Left lung (tissue), 10 donors: ENCODE measurements around the gene SALL4. TPM values are rescaled to one million over a fixed set of nuclear protein-coding genes. Genes with fewer than 3 reads are reported as not detected.

ENCODE experiments used
- ATAC-seq: fragments of 200-7000 bp; cut with Tn5 transposase; one replicate; pipeline ENCODE4 v1.9.1; 2020; ENCODE audit warnings: moderate library complexity
- DNase-seq, 4 donors: peaks; one replicate each; pipeline ENCODE4 v3.0.0-alpha.2; 2013 to 2020
- H3K27ac ChIP-seq, 2 donors: fragments of 200-600 bp; sonication (generic) in 1 of 2; one replicate each; pipeline versions ENCODE4 v1.5.0 to v1.8.0; 2020 to 2021
- H3K27me3 ChIP-seq, 2 donors: fragments of 200-600 bp; sonication (generic) in 1 of 2; one replicate each; pipeline versions ENCODE4 v1.5.0 to v1.8.0; 2020 to 2021
- H3K36me3 ChIP-seq, 2 donors: fragments of 200-600 bp; sonication (generic) in 1 of 2; one replicate each; pipeline versions ENCODE4 v1.5.0 to v1.8.0; 2020 to 2021
- H3K4me1 ChIP-seq, 2 donors: fragments of 200-600 bp; one replicate each; pipeline ENCODE4 v1.8.0; 2021
- H3K4me3 ChIP-seq, 2 donors: fragments of 200-600 bp; sonication (generic) in 1 of 2; one replicate each; pipeline versions ENCODE4 v1.5.0 to v1.8.0; 2020 to 2021; ENCODE audit warnings: mild to moderate bottlenecking in 1 of 2
- H3K9me3 ChIP-seq, 2 donors: fragments of 200-600 bp; sonication (generic) in 1 of 2; one replicate each; pipeline versions ENCODE4 v1.5.0 to v1.8.0; 2020 to 2021
- CTCF ChIP-seq, 2 donors: fragments of 200-600 bp; sonication (generic) in 1 of 2; IDR thresholded peaks; one replicate each; pipeline versions ENCODE4 v1.5.0 to v1.8.0; 2021; ENCODE audit warnings: antibody characterized with exemption in 2 of 2
- intact Hi-C, 2 donors: fragments of 100-400 bp; cut with DNase I; formaldehyde crosslinking; loops; one replicate each; pipeline versions ENCODE4 v1.11.2 to v1.14.2; 2022
- polyA plus RNA-seq, 6 donors: library from polyadenylated mRNA; unstranded; fragments of 120-200 nt; gene quantifications; one replicate each; pipeline ENCODE4 v1.2.1, GENCODE V29; 2013; ENCODE audit not compliant: insufficient read length in 6 of 6
- total RNA-seq, 2 donors: library from RNA; stranded (reverse); fragmentation: NEBNext Ultra II Directional; extraction: Animal tissue kit (Norgen Biotek cat#: 25700); gene quantifications; one replicate each; pipeline ENCODE4 v1.2.1, GENCODE V29; 2021
- donor health status: DM: no; HTN: yes; CAD: no.
- donor health status: DM: no; HTN: no; CAD: no.

SALL4 gene
- total and polyA plus RNA-seq, 8 donors: 0.24 to 24.6 (median 20.0) TPM

- ATAC-seq: peak; percentile 26
- Histone ChIP-seq H3K4me3 (no peak overlapping the region), H3K4me1 (no peaks in the 10 kb centered on the region)
Observed at GRCh38 chr20:51735728-51736600, 66.4 kb downstream of the SALL4 start.

GRCh38 chr20:51734876-51735720 lies 67.2 kb downstream of the SALL4 start:
- Histone ChIP-seq H3K4me1 (no peaks in the 10 kb centered on the region), H3K9me3 (no peaks in the 10 kb centered on the region), H3K27ac (no peak overlapping the region), H3K36me3 (no peaks in the 10 kb centered on the region), H3K4me3 (no peak overlapping the region), H3K27me3 (no peaks in the 10 kb centered on the region)
- intact Hi-C loops: no loop called here
- no peak for TF ChIP-seq CTCF (IDR thresholded peaks at IDR 0.05)
- ATAC-seq (no peak), DNase-seq (no peak)

More at GRCh38 chr20:51735728-51736600, 66.4 kb downstream of the SALL4 start:
- H3K9me3 ChIP-seq: no peaks in the 10 kb centered on the region
- no peak for TF ChIP-seq CTCF (IDR thresholded peaks at IDR 0.05)
- DNase-seq: no peak
- H3K27ac ChIP-seq: no peak overlapping the region
- H3K36me3 ChIP-seq: no peaks in the 10 kb centered on the region
- H3K27me3 ChIP-seq: no peaks in the 10 kb centered on the region
- intact Hi-C loops: no loop called here

- ATAC-seq: no peak
- H3K27me3 ChIP-seq: no peaks in the 10 kb centered on the region
- no peak overlapping the region for H3K4me3 ChIP-seq
- no peak for DNase-seq
- H3K36me3 ChIP-seq: no peaks in the 10 kb centered on the region
- intact Hi-C loops: no loop called here
- no peaks in the 10 kb centered on the region for H3K9me3 ChIP-seq
- H3K4me1 ChIP-seq: no peaks in the 10 kb centered on the region
- no peak overlapping the region for H3K27ac ChIP-seq
- TF ChIP-seq CTCF (IDR thresholded peaks at IDR 0.05): no peak
Observed at GRCh38 chr20:51733070-51733469, 69.3 kb downstream of the SALL4 start.

Other genes with a start within 250 kb of the SALL4 start
- gene ATP9A, start 34.1 kb downstream of the SALL4 start, total RNA-seq: 10 to 100 TPM; 15.3 to 34.2 TPM
- gene ATP9A, start 34.1 kb downstream of the SALL4 start, polyA plus RNA-seq: 10 to 100 TPM; 47.7 to 59.7 (median 52.0) TPM